ENCODE results near the gene WDR47. TPM values are rescaled to one million over a fixed set of nuclear protein-coding genes. Genes with fewer than 3 reads are reported as not detected.

The WDR47 gene
- total and polyA plus RNA-seq, 2 of the 8 experiments (the other 6 are each of a cell fraction or from before 2014, with no cell fraction given), result 1.9 to 6.7 TPM

GRCh38 chr1:108953452-108953851, 88.5 kb downstream of the WDR47 start:
- Histone ChIP-seq H4K20me1 (replicated peaks in 1 of 2; ENCODE audit: control insufficient read depth in 1 of 2, insufficient read depth in 2 of 2, low read length in 2 of 2) (peaks cover 1 to 5% of the 10 kb centered on the region in 2 experiments), H3K4me1 (replicated peaks in 1 of 4; ENCODE audit: control insufficient read depth in 3 of 4, insufficient read depth in 4 of 4, low read length in 3 of 4) (peaks cover 0 to 9% (median 7%) of the 10 kb centered on the region in 4 experiments; a peak in 6 of 7 replicates), H2BK15ac (ENCODE audit: low read length) (no peak overlapping the region), H2AFZ (ENCODE audit: low read length) (no peak overlapping the region), H3K23ac (ENCODE audit: insufficient read length) (no peak overlapping the region), H4K8ac (ENCODE audit: extremely low read depth, insufficient read depth, low read length) (no peak overlapping the region), H3K36me3 (ENCODE audit: control insufficient read depth in 2 of 4, insufficient read depth in 4 of 4, low read length in 3 of 4) (no peaks in the 10 kb centered on the region; a peak in 1 of 8 replicates), H3K9me3 (ENCODE audit: insufficient read depth in 2 of 2, low read depth in 1 of 2, low read length in 1 of 2) (no peaks in the 10 kb centered on the region), H2BK12ac (ENCODE audit: low read depth, low read length) (no peak overlapping the region), H3K14ac (ENCODE audit: insufficient read length) (no peak overlapping the region), H3K27me3 (replicated peaks in 1 of 4; ENCODE audit: control insufficient read depth in 3 of 4, extremely low read depth in 1 of 4, insufficient read depth in 3 of 4, low read length in 3 of 4) (no peaks in the 10 kb centered on the region), H3K4me2 (ENCODE audit: insufficient read depth in 1 of 2, low read depth in 2 of 2, low read length in 2 of 2) (no peak overlapping the region), H2AK5ac (ENCODE audit: low read depth, low read length) (no peak overlapping the region), H3K56ac (replicated peaks; ENCODE audit: insufficient read length, low read depth, low read length) (no peak overlapping the region), H2BK5ac (ENCODE audit: low read depth, low read length) (no peak overlapping the region), H3K4ac (replicated peaks; ENCODE audit: insufficient read length, low read depth, low read length) (no peak overlapping the region), H3K18ac (ENCODE audit: extremely low read depth, low read length) (no peak overlapping the region), H3K79me2 (ENCODE audit: control insufficient read depth in 1 of 2, insufficient read depth in 2 of 2, low read length in 2 of 2) (peaks cover 0 to 66% of the 10 kb centered on the region in 2 experiments; a peak in 3 of 4 replicates), H4K5ac (ENCODE audit: insufficient read length, low read depth, low read length) (no peak overlapping the region), H4K91ac (replicated peaks; ENCODE audit: insufficient read length, low read length) (no peak overlapping the region), H2BK120ac (replicated peaks; ENCODE audit: low read depth, low read length) (no peak overlapping the region), H3K79me1 (ENCODE audit: low read depth, low read length) (peaks cover 2% of the 10 kb centered on the region; the same call in 1 of the 2 replicates), H3K27ac (ENCODE audit: low read depth, low read length) (no peak overlapping the region), H3K23me2 (ENCODE audit: low read depth, low read length) (peaks cover 2% of the 10 kb centered on the region; the same call in 1 of the 2 replicates), H3K4me3 (ENCODE audit: extremely low read depth in 1 of 4, insufficient read depth in 2 of 4, low read depth in 3 of 4, low read length in 4 of 4) (no peak overlapping the region), H2BK20ac (ENCODE audit: low read length) (no peak overlapping the region), H3K9ac (replicated peaks in 1 of 4; ENCODE audit: extremely low read depth in 1 of 4, low read depth in 3 of 4, low read length in 3 of 4) (no peak overlapping the region)
- no peak for FAIRE-seq
- POLR2A ChIA-PET (ENCODE audit: partially characterized antibody), result interaction anchor here (0.6 to 1.4 kb wide), 2 partner anchors 31 to 133 kb away, joined by 3 read pairs; no protein-coding TSS in a partner anchor
- no peak for DNase-seq (ENCODE audit: low read depth in 1 of 2, low spot score in 2 of 2)
- 90% methylated on average over 6 of the region's 6 CpGs; no CpG with 5 or more reads in 1 of the 2 experiments for WGBS, 2 experiments (ENCODE audit: extremely low coverage in 1 of 2, insufficient coverage in 1 of 2, insufficient read length in 1 of 2, insufficient replicate concordance in 2 of 2, low coverage in 1 of 2, low lambda C conversion rate in 2 of 2, missing lambda C conversion rate in 1 of 2)
- CTCF ChIA-PET (ENCODE audit: partially characterized antibody), result interaction anchor here (0.7 to 1.1 kb wide), 3 partner anchors 37 to 168 kb away, joined by 3 read pairs; no protein-coding TSS in a partner anchor
- no peak for TF ChIP-seq MAFK (IDR thresholded peaks at IDR 0.05; ENCODE audit: low read depth, low read length)
- TF ChIP-seq SIN3A (conservative IDR thresholded peaks at IDR 0.05 in 1 of 2, IDR thresholded peaks at IDR 0.05 in 1 of 2; ENCODE audit: low read depth in 1 of 2, low read length in 2 of 2), result no peak
- TF ChIP-seq RBBP5 (IDR thresholded peaks at IDR 0.05; ENCODE audit: borderline replicate concordance, low read depth, low read length), result no peak
- TF ChIP-seq CTCF (IDR thresholded peaks at IDR 0.05; ENCODE audit: control extremely low read depth in 1 of 3, insufficient read depth in 1 of 3, low read depth in 1 of 3, low read length in 3 of 3), result no peak
- no peak for TF ChIP-seq MAX (IDR thresholded peaks at IDR 0.05)
- TF ChIP-seq SP4 (IDR thresholded peaks at IDR 0.05; ENCODE audit: low read length), result no peak
- TF ChIP-seq SIX5 (IDR thresholded peaks at IDR 0.05; ENCODE audit: low read depth, low read length), result no peak
- no peak for TF ChIP-seq POLR2AphosphoS5 (IDR thresholded peaks at IDR 0.05; ENCODE audit: low read depth, low read length)
- no peak for TF ChIP-seq TAF7 (optimal IDR thresholded peaks at IDR 0.05; ENCODE audit: borderline replicate concordance, low read depth, low read length)
- TF ChIP-seq SP2 (IDR thresholded peaks at IDR 0.05; ENCODE audit: low read length), result no peak
- no peak for TF ChIP-seq SIRT6 (IDR thresholded peaks at IDR 0.05; ENCODE audit: low read length)
- no peak for TF ChIP-seq GTF2F1 (IDR thresholded peaks at IDR 0.05; ENCODE audit: borderline replicate concordance, low read depth, low read length)
